ENCODE measurements around the gene CALU. TPM values are rescaled to one million over a fixed set of nuclear protein-coding genes. Genes with fewer than 3 reads are reported as not detected.

Gene CALU
- polyA plus RNA-seq, 1 experiment = 346 TPM

DNA sequence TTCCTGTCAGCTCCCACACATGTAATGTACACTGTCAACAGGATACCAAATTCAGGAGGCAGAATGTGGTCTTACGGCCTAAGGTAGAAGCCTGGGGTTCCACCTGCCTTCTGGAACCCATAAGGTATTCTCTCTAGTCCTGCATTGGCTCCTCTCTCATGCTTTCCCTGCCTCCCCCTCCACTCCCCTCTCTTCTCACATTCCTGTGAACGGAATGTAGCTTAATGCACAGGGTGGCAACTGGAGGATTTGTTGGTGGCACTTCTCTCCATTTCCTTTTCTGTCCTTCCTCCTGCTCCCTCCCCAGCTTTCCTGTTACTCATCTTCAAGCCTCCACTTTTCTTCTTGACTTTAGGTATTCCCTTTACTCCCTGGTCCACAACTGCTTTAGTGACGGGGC, 79.5 kb downstream of the CALU start:
- H3K4me3 ChIP-seq (ENCODE audit: low read depth, low read length) = no peak overlapping the region
- ChIA-PET POLR2A (no interaction called here), CTCF (interaction anchor here (1.8 kb wide), 1 partner anchor 13 kb away, joined by 5 read pairs; no protein-coding TSS in a partner anchor)
- no peaks in the 10 kb centered on the region for H3K27me3 ChIP-seq (ENCODE audit: control insufficient read depth, insufficient read depth, low read length)
- no peak for DNase-seq (ENCODE audit: low read depth)
- H3K36me3 ChIP-seq (ENCODE audit: control insufficient read depth, insufficient read depth, low read length) = no peaks in the 10 kb centered on the region
- TF ChIP-seq, protein P1, sequence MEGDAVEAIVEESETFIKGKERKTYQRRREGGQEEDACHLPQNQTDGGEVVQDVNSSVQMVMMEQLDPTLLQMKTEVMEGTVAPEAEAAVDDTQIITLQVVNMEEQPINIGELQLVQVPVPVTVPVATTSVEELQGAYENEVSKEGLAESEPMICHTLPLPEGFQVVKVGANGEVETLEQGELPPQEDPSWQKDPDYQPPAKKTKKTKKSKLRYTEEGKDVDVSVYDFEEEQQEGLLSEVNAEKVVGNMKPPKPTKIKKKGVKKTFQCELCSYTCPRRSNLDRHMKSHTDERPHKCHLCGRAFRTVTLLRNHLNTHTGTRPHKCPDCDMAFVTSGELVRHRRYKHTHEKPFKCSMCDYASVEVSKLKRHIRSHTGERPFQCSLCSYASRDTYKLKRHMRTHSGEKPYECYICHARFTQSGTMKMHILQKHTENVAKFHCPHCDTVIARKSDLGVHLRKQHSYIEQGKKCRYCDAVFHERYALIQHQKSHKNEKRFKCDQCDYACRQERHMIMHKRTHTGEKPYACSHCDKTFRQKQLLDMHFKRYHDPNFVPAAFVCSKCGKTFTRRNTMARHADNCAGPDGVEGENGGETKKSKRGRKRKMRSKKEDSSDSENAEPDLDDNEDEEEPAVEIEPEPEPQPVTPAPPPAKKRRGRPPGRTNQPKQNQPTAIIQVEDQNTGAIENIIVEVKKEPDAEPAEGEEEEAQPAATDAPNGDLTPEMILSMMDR (IDR thresholded peaks at IDR 0.05; ENCODE audit: insufficient read depth, low read depth, low read length) = no peak

Small RNA genes lying within 50 kb of the gene (small RNA-seq; reads per million reads assigned to genes)
- gene RN7SL81P (ENCODE audit: insufficient read length, low read depth, low replicate concordance) = not detected
- gene RNA5SP242 (ENCODE audit: insufficient read length, low read depth, low replicate concordance) = not detected
- gene RNA5SP243 (ENCODE audit: insufficient read length, low read depth, low replicate concordance) = 0.84 reads per million

Other genes with a start within 250 kb of the CALU start
- gene GARIN1A, start 67.1 kb upstream of the CALU start, polyA plus RNA-seq (2011; rRNA removed) = 0.67 and 0.94 TPM in 2 replicates
- not detected in 2 replicates for gene OPN1SW, start 36.4 kb downstream of the CALU start, polyA plus RNA-seq (2011; rRNA removed)
- 13.1 and 13.2 TPM in 2 replicates for gene CCDC136, start 52.6 kb downstream of the CALU start, polyA plus RNA-seq (2011; rRNA removed)
- gene FLNC, start 91.0 kb downstream of the CALU start, polyA plus RNA-seq (2011; rRNA removed) = 24.6 and 58.6 TPM in 2 replicates
- 192 and 198 TPM in 2 replicates for gene ATP6V1F, start 123.5 kb downstream of the CALU start, polyA plus RNA-seq (2011; rRNA removed)
- gene KCP, start 171.3 kb downstream of the CALU start, polyA plus RNA-seq (2011; rRNA removed) = 0.02 TPM in 1 of 2 replicates, not detected in the other
- 0.26 and 0.36 TPM in 2 replicates for gene IRF5, start 198.6 kb downstream of the CALU start, polyA plus RNA-seq (2011; rRNA removed)